Peyer's patch (tissue), 4 donors: ENCODE data around the gene CCR4. TPM values are rescaled to one million over a fixed set of nuclear protein-coding genes. Genes with fewer than 3 reads are reported as not detected.
"Not testable (repeated sequence)": the region's sequence is repeated elsewhere in the genome, so short reads cannot be mapped to it uniquely, and the experiment has no call there.

ENCODE experiments used
- DNase-seq, 3 donors: peaks; one replicate each; pipeline ENCODE4 v3.0.0-alpha.2; 2017 to 2019
- H3K27ac ChIP-seq, 4 donors: fragments of 200-600 bp; sonication (generic); one replicate each; pipeline ENCODE4 v1.5.1; 2016 to 2019
- H3K27me3 ChIP-seq, 2 donors: fragments of 200-600 bp; sonication (generic); one replicate each; pipeline ENCODE4 v1.5.1; 2019
- H3K36me3 ChIP-seq, 3 donors: fragments of 200-600 bp; sonication (generic); one replicate each; pipeline ENCODE4 v1.5.1; 2016 to 2019
- H3K4me1 ChIP-seq, 4 donors: fragments of 200-600 bp; sonication (generic); one replicate each; pipeline ENCODE4 v1.5.1; 2016 to 2019
- H3K4me3 ChIP-seq, 4 donors: fragments of 200-600 bp; sonication (generic); 1 replicate in 3 of 4; 2 replicates in 1 of 4; pipeline ENCODE4 v1.5.1; 2016 to 2019; ENCODE audit warnings: mild to moderate bottlenecking in 1 of 4
- H3K9me3 ChIP-seq, 4 donors: fragments of 200-600 bp; sonication (generic); one replicate each; pipeline ENCODE4 v1.5.1; 2016 to 2019; ENCODE audit warnings: mild to moderate bottlenecking in 1 of 4
- POLR2A ChIP-seq, 2 donors: fragments of 450-650 bp; IDR thresholded peaks; one replicate each; pipeline ENCODE4 v1.5.1; 2017; ENCODE audit warnings: antibody characterized with exemption in 2 of 2, mild to moderate bottlenecking in 2 of 2, moderate library complexity in 2 of 2
- total RNA-seq, 4 donors: library from RNA; depleted of rRNA; stranded (reverse); fragments of >200 nt; gene quantifications; one replicate each; pipeline ENCODE4 v1.1.0, GENCODE V29; 2016
- TF ChIP-seq, protein P1 (sequence below), 6 experiments: fragments of 450-650 bp in 4 of 6; fragments of 200-600 bp in 2 of 6; sonication (generic) in 1 of 6; IDR thresholded peaks; one replicate each; pipeline ENCODE4 v1.5.1; 2017 to 2019; ENCODE audit warnings: antibody characterized with exemption in 6 of 6, mild to moderate bottlenecking in 3 of 6, moderate library complexity in 1 of 6

The CCR4 gene
- total RNA-seq, 4 donors from 2014 or later = not detected

DNA sequence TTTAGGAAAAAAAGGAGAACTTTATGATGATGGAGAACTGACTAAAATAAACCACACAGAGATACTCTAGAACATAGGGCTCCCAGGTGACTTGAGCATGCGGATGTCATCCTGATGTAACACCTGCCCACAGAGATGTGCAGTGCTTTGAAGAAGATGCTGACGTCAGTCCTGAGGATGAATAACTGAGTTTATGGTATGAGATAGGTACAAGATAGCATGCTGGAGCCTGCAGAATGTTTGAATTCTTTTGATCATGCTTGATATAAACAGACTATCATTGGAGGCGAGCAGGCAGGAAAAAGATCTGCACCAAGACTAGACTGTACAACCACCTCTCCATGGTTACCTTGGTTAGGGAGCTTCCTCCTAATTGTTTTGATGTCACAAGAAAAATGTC is 12.4 kb downstream of the CCR4 start:
- DNase-seq = no peak
- no peaks in the 10 kb centered on the region for H3K36me3 ChIP-seq
- H3K4me1 ChIP-seq = no peaks in the 10 kb centered on the region
- H3K9me3 ChIP-seq = peaks cover 0 to 7% (median 2%) of the 10 kb centered on the region in 4 donors
- no peak for TF ChIP-seq POLR2A (IDR thresholded peaks at IDR 0.05)
- TF ChIP-seq, protein P1, sequence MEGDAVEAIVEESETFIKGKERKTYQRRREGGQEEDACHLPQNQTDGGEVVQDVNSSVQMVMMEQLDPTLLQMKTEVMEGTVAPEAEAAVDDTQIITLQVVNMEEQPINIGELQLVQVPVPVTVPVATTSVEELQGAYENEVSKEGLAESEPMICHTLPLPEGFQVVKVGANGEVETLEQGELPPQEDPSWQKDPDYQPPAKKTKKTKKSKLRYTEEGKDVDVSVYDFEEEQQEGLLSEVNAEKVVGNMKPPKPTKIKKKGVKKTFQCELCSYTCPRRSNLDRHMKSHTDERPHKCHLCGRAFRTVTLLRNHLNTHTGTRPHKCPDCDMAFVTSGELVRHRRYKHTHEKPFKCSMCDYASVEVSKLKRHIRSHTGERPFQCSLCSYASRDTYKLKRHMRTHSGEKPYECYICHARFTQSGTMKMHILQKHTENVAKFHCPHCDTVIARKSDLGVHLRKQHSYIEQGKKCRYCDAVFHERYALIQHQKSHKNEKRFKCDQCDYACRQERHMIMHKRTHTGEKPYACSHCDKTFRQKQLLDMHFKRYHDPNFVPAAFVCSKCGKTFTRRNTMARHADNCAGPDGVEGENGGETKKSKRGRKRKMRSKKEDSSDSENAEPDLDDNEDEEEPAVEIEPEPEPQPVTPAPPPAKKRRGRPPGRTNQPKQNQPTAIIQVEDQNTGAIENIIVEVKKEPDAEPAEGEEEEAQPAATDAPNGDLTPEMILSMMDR (IDR thresholded peaks at IDR 0.05) = no peak
- H3K27ac ChIP-seq = no peak overlapping the region
- H3K4me3 ChIP-seq = no peak overlapping the region
- no peaks in the 10 kb centered on the region for H3K27me3 ChIP-seq

DNA sequence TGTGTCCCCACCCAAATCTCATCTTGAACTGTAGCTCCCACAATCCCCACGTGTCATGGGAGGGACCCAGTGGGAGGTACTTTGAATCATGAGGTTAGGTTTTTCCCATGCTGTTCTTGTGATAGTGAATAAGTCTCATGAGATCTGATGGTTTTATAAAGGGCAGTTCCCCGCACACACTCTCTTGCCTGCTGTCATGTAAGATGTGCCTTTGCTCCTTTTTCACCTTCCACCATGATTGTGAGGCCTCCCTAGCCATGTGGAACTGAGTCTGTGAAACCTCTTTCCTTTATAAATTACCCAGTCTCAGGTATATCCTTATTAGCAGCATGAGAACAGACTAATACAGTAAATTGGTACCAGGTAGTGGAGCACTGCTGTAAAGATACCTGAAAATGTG is 13.3 kb downstream of the CCR4 start:
- H3K4me3 ChIP-seq, H3K27ac ChIP-seq, H3K4me1 ChIP-seq, H3K36me3 ChIP-seq, H3K27me3 ChIP-seq, DNase-seq, H3K9me3 ChIP-seq: not testable (repeated sequence)

DNA sequence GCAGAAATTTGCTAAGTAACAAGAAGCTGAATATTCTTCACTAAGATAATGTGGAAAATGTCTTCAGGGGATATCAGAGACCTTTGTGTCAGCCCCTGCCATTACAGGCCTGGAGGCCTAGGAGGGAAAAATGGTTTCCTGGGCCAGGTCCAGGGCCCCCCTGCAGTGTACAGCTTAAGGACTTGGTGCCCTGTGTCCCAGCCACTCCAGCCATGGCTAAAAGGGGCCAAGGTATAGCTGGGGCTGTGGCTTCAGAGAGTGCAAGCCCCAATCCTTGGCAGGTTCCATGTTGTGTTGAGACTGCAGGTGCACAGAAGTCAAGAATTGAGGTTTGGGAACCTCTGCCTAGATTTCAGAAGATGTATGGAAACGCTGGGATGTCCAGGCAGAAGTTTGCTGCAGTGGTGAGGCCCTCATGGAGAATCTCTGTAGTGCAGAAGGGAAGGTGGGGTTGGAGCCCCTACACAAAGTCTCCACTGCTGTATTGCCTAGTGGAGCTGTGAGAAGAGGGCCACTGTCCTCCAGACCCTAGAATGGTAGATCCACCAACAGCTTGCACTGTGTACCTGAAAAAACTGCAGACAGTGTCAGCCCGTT is 14.3 kb downstream of the CCR4 start:
- H3K36me3 ChIP-seq, H3K27ac ChIP-seq, H3K4me3 ChIP-seq, H3K27me3 ChIP-seq, H3K9me3 ChIP-seq, H3K4me1 ChIP-seq, DNase-seq: not testable (repeated sequence)

DNA sequence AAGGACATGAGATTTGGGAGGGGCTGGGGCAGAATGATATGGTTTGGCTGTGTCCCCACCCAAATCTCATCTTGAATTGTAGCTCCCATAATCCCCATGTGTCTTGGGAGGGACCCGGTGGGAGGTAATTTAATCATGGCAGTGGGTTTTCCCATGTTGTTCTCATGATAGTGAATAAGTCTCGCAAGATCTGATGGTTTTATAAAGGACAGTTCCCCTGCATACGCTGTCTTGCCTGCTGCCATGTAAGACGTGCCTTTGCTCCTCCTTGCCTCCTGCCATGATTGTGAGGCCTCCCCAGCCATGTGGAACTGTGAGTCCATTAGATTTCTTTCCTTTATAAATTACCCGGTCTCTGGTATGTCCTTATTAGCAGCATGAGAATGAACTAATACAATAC is 15.2 kb downstream of the CCR4 start:
- not testable (repeated sequence) for H3K4me3 ChIP-seq, H3K27me3 ChIP-seq, DNase-seq, H3K36me3 ChIP-seq, H3K4me1 ChIP-seq, H3K9me3 ChIP-seq, H3K27ac ChIP-seq

DNA sequence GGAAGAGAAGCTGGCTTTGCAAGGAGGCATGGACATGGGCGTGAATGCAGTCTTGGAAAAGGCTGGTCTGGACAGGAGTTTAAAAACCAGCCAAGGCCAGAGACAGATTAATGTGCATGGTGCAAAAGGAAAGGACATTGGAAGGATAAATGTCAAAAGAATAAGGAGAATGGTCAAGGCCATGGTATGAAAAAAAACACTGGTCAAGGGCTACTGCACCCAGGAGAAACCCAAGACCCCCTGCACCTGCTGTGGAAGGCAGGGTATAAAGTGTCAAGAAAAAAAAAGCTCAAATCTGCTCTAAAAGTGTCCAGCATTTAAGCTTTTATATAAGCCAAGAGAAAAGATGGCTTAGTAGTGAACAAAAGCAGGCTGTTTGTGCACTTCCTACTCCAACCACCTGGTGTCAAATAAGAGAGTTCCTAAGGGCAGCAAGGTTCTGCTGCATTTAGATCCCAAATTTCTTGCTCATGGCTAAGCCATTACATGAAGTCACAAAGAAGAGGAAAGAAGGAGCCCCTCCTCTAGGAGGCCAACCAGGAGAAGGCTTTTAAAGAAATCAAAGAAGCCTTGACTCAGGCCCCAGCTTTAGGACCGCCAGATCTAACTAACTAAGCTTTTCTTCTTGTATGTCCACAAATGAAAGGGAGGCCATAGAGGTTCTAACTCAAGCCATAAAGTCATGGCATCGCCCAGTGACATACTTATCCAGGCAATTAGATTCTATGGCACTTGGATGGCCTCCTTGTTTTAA is 16.9 kb downstream of the CCR4 start:
- Histone ChIP-seq H3K9me3 (peaks cover 0 to 7% (median 2%) of the 10 kb centered on the region in 4 donors), H3K27ac (no peak overlapping the region), H3K4me3 (no peak overlapping the region), H3K4me1 (no peaks in the 10 kb centered on the region), H3K36me3 (no peaks in the 10 kb centered on the region), H3K27me3 (no peaks in the 10 kb centered on the region)
- TF ChIP-seq, protein P1 (IDR thresholded peaks at IDR 0.05) = no peak
- TF ChIP-seq POLR2A (IDR thresholded peaks at IDR 0.05) = no peak
- no peak for DNase-seq

DNA sequence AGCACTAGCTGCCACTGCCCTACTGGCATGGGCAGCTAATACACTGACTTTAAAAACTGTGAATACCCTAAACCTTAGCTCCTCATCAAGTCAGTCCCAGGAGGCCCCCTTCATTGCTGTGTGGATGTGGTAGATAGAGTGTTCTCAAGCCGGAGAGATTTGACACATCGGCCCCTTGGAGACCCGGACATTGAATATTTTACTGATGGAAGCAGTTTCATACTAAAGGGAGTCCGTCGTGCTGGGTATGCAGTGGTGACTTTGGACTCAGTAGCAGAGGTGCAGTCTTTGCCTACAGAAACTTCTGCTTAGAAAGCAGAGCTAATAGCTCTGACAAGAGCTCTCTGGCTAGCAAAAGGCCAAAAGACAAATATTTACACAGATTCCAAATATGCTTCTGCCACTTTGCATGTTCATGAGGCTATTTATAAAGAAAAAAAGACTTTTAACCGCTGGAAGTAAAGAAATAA is 17.5 kb downstream of the CCR4 start:
- TF ChIP-seq POLR2A (IDR thresholded peaks at IDR 0.05) = no peak
- TF ChIP-seq, protein P1 (IDR thresholded peaks at IDR 0.05) = no peak
- no peaks in the 10 kb centered on the region for H3K36me3 ChIP-seq
- no peak for DNase-seq
- no peak overlapping the region for H3K27ac ChIP-seq
- no peaks in the 10 kb centered on the region for H3K4me1 ChIP-seq
- H3K4me3 ChIP-seq = no peak overlapping the region
- H3K27me3 ChIP-seq = no peaks in the 10 kb centered on the region
- H3K9me3 ChIP-seq = peaks cover 0 to 7% (median 2%) of the 10 kb centered on the region in 4 donors

DNA sequence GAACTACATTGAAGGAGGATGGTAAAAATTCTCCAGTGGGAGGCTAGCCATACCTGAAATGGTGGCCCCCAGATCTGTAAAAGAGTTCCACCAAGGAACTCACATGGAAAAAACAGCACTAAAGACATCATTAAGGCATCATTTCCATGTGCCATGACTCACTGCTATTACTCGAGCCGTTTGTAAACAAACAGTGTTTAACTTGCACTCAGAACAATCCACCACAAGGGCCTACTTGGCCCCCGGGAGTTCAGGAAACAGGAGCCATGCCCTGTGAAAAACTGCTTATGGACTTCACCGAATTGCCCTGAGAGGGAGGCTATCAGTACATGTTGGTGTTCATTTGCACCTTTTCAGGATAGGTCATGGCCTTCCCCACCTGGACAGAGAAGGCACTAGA is 18.2 kb downstream of the CCR4 start:
- TF ChIP-seq POLR2A (IDR thresholded peaks at IDR 0.05) = no peak
- TF ChIP-seq, protein P1 (IDR thresholded peaks at IDR 0.05) = no peak
- no peaks in the 10 kb centered on the region for H3K4me1 ChIP-seq
- peaks cover 0 to 7% (median 2%) of the 10 kb centered on the region in 4 donors for H3K9me3 ChIP-seq
- no peaks in the 10 kb centered on the region for H3K27me3 ChIP-seq
- H3K4me3 ChIP-seq = no peak overlapping the region
- no peak overlapping the region for H3K27ac ChIP-seq
- no peaks in the 10 kb centered on the region for H3K36me3 ChIP-seq
- DNase-seq = no peak

DNA sequence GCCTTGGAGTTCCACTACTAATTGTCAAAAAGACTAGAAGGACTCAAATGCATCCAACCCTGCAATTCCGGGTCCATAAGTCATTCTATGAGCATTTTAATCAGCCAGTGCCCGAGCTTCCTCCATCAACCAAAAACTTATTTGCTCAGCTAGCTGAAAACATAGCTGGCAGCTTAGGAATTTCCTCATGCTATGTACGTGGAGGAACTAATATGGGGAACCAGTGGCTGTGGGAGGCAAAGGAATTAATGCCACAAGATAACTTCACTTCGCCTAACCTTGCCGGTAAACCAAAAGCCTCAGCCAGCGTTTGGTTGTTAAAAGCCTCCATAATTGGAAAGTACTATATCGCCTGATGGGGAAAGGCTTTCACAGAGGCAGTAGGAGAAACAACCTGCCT is 19.8 kb downstream of the CCR4 start:
- H3K27me3 ChIP-seq, H3K4me1 ChIP-seq, H3K27ac ChIP-seq, H3K4me3 ChIP-seq, H3K9me3 ChIP-seq, H3K36me3 ChIP-seq, DNase-seq: not testable (repeated sequence)
